IMR-90 (cell line): ENCODE data around the gene SAXO1. TPM values are rescaled to one million over a fixed set of nuclear protein-coding genes. Genes with fewer than 3 reads are reported as not detected.

ENCODE experiments used
- ATAC-seq: fragments of 200-7000 bp; cut with Tn5 transposase; 2 replicates; pipeline ENCODE4 v1.9.1; 2020; ENCODE audit warnings: low read depth, mild to moderate bottlenecking, moderate library complexity
- BruUV-seq: library from RNA; stranded (reverse); fragments of 400-500 nt; replicated peaks from 2 replicates; lab custom pipeline; 2021; lab: Mats Ljungman, UMichigan
- CTCF ChIA-PET: fragments of 300-600 bp; formaldehyde crosslinking; extraction: SDS; loops from one replicate; lab custom pipeline; 2021; ENCODE audit warnings: antibody characterized with exemption; lab: Yijun Ruan, JAX
- POLR2A ChIA-PET: fragments of 300-600 bp; sonication (Branson Sonifier 250); formaldehyde crosslinking; loops from one replicate; lab custom pipeline; 2022; ENCODE audit warnings: antibody characterized with exemption; ENCODE audit not compliant: unreplicated experiment; lab: Charles Lee
- DNase-seq: peaks from one replicate; pipeline ENCODE4 v3.0.0; 2013
- H2AFZ ChIP-seq: replicated peaks from 2 replicates; pipeline ENCODE3; 2013; ENCODE audit warnings: low read length, mild to moderate bottlenecking; ENCODE audit not compliant: poor library complexity
- H2AK5ac ChIP-seq: 2 replicates; pipeline ENCODE4 v1.6.1; 2013; ENCODE audit warnings: low read depth, low read length, inconsistent platforms
- H2AK9ac ChIP-seq: replicated peaks from 2 replicates; pipeline ENCODE3; 2013; ENCODE audit warnings: mild to moderate bottlenecking, low read depth, low read length, moderate library complexity; ENCODE audit not compliant: poor library complexity
- H2BK120ac ChIP-seq: 2 replicates; pipeline ENCODE4 v1.6.1; 2013; ENCODE audit warnings: low read depth, low read length, inconsistent platforms
- H2BK15ac ChIP-seq: 3 replicates; pipeline ENCODE4 v1.6.1; 2013; ENCODE audit warnings: low read depth, low read length, inconsistent platforms
- H2BK20ac ChIP-seq: 2 replicates; pipeline ENCODE4 v1.6.1; 2013; ENCODE audit warnings: low read depth, mild to moderate bottlenecking, inconsistent platforms, low read length, moderate library complexity
- H2BK5ac ChIP-seq: 2 replicates; pipeline ENCODE4 v1.6.1; 2013; ENCODE audit warnings: mild to moderate bottlenecking, low read depth, low read length, inconsistent platforms; ENCODE audit not compliant: poor library complexity, severe bottlenecking
- H3K14ac ChIP-seq: replicated peaks from 2 replicates; pipeline ENCODE4 v1.6.1; 2013; ENCODE audit warnings: low read depth, low read length, inconsistent platforms
- H3K18ac ChIP-seq: 2 replicates; pipeline ENCODE4 v1.6.1; 2013; ENCODE audit warnings: low read depth, low read length, control low read depth
- H3K23ac ChIP-seq: 2 replicates; pipeline ENCODE4 v1.6.1; 2013; ENCODE audit warnings: low read depth, low read length, inconsistent platforms
- H3K27ac ChIP-seq: 2 replicates; pipeline ENCODE4 v1.5.1; 2013; ENCODE audit warnings: mild to moderate bottlenecking, control low read depth, low read length; ENCODE audit not compliant: insufficient read depth
- H3K27me3 ChIP-seq: 2 replicates; pipeline ENCODE4 v1.6.1; 2013; ENCODE audit warnings: low read length; ENCODE audit not compliant: control insufficient read depth, insufficient read depth
- H3K36me3 ChIP-seq: 2 replicates; pipeline ENCODE4 v1.6.1; 2013; ENCODE audit warnings: low read length, mixed read lengths; ENCODE audit not compliant: control insufficient read depth, insufficient read depth
- H3K4ac ChIP-seq: 2 replicates; pipeline ENCODE4 v1.6.1; 2013; ENCODE audit warnings: low read depth, low read length, inconsistent platforms
- H3K4me1 ChIP-seq: 2 replicates; pipeline ENCODE4 v1.6.1; 2013; ENCODE audit warnings: low read length, mixed read lengths; ENCODE audit not compliant: control insufficient read depth, insufficient read depth
- H3K4me2 ChIP-seq: 2 replicates; pipeline ENCODE4 v1.6.1; 2013; ENCODE audit warnings: low read depth, mild to moderate bottlenecking, control low read depth, low read length, moderate library complexity
- H3K4me3 ChIP-seq: 2 replicates; pipeline ENCODE4 v1.5.1; 2013; ENCODE audit warnings: low read depth, mild to moderate bottlenecking, control low read depth, low read length, moderate library complexity; ENCODE audit not compliant: insufficient read depth
- H3K56ac ChIP-seq: 2 replicates; pipeline ENCODE4 v1.6.1; 2013; ENCODE audit warnings: low read length, inconsistent platforms; ENCODE audit not compliant: insufficient read depth; ENCODE audit errors: extremely low read depth
- H3K79me1 ChIP-seq, 2 experiments: 2 replicates each; pipeline ENCODE4 v1.6.1; 2013; ENCODE audit warnings: low read length in 2 of 2, inconsistent platforms in 1 of 2, low read depth in 1 of 2
- H3K9ac ChIP-seq: 2 replicates; pipeline ENCODE4 v1.6.1; 2013; ENCODE audit warnings: low read depth, low read length, control low read depth
- H3K9me1 ChIP-seq: 2 replicates; pipeline ENCODE4 v1.6.1; 2013; ENCODE audit warnings: low read length, inconsistent platforms; ENCODE audit not compliant: insufficient read depth
- H3K9me3 ChIP-seq: 2 replicates; pipeline ENCODE4 v1.6.1; 2013; ENCODE audit warnings: low read length; ENCODE audit not compliant: control insufficient read depth, insufficient read depth
- H4K20me1 ChIP-seq: 2 replicates; pipeline ENCODE4 v1.6.1; 2013; ENCODE audit warnings: low read length, inconsistent platforms; ENCODE audit not compliant: insufficient read depth
- H4K5ac ChIP-seq: 2 replicates; pipeline ENCODE4 v1.6.1; 2013; ENCODE audit warnings: mild to moderate bottlenecking, low read depth, low read length, control low read depth
- H4K8ac ChIP-seq, 2 experiments: 2 replicates each; pipeline ENCODE4 v1.6.1; 2013; ENCODE audit warnings: low read depth in 2 of 2, low read length in 2 of 2, control low read depth in 1 of 2, inconsistent platforms in 1 of 2
- H4K91ac ChIP-seq: 2 replicates; pipeline ENCODE4 v1.6.1; 2013; ENCODE audit warnings: low read depth, low read length, inconsistent platforms; ENCODE audit not compliant: insufficient read depth
- MAFK ChIP-seq: IDR thresholded peaks from 2 replicates; pipeline ENCODE4 v1.6.1; 2012; ENCODE audit warnings: low read depth, low read length, improper control_type of control experiment
- MAZ ChIP-seq: IDR thresholded peaks from 2 replicates; pipeline ENCODE4 v1.6.1; 2012; ENCODE audit warnings: low read depth, mild to moderate bottlenecking, low read length, improper control_type of control experiment, moderate library complexity, borderline replicate concordance
- NFE2L2 ChIP-seq: fragments of 150-350 bp; IDR thresholded peaks from 2 replicates; pipeline ENCODE4 v1.6.1; 2016; ENCODE audit warnings: low read depth, mild to moderate bottlenecking, low read length
- RAD21 ChIP-seq: IDR thresholded peaks from 2 replicates; pipeline ENCODE4 v1.6.1; 2012; ENCODE audit warnings: low read length, improper control_type of control experiment
- WGBS, 2 experiments: methylation state at CpG; one replicate each; pipeline versions ENCODE4 v1.1.5 to v1.1.7; 2013; ENCODE audit warnings: missing lambda C conversion rate in 2 of 2; ENCODE audit not compliant: insufficient read length in 1 of 2; ENCODE audit errors: extremely low coverage in 2 of 2; 5-methylcytosine and 5-hydroxymethylcytosine counted together
- dilution Hi-C: fragments of 300-500 bp; cut with HindIII; formaldehyde crosslinking; loops from one replicate; pipeline ENCODE4 v1.14.3; 2018; ENCODE audit warnings: low sequenced_read_pairs; ENCODE audit not compliant: unreplicated experiment
- in situ Hi-C: fragments of 300-500 bp; cut with MboI; formaldehyde crosslinking; loops from 3 replicates; pipeline ENCODE4 v1.14.3; 2019; ENCODE audit warnings: low sequenced_read_pairs, inconsistent platforms, mixed read lengths
- intact Hi-C: fragments of 100-400 bp; cut with micrococcal nuclease; formaldehyde crosslinking; loops from 2 replicates; pipeline ENCODE4 v1.10.0; 2022
- polyA plus RNA-seq, 3 experiments: library from polyadenylated mRNA; depleted of rRNA; stranded (reverse); fragments of >200 nt; gene quantifications; 2 replicates each; pipeline ENCODE4 v1.2.3, GENCODE V29; 2012; ENCODE audit warnings: low replicate concordance in 1 of 3
- total RNA-seq: library from RNA; depleted of rRNA; stranded (reverse); fragments of >200 nt; gene quantifications from 2 replicates; pipeline ENCODE4 v1.2.3, GENCODE V29; 2012

SAXO1 gene
- total and polyA plus RNA-seq, 2 of the 4 experiments (the other 2 are of a cell fraction), result not detected

DNA sequence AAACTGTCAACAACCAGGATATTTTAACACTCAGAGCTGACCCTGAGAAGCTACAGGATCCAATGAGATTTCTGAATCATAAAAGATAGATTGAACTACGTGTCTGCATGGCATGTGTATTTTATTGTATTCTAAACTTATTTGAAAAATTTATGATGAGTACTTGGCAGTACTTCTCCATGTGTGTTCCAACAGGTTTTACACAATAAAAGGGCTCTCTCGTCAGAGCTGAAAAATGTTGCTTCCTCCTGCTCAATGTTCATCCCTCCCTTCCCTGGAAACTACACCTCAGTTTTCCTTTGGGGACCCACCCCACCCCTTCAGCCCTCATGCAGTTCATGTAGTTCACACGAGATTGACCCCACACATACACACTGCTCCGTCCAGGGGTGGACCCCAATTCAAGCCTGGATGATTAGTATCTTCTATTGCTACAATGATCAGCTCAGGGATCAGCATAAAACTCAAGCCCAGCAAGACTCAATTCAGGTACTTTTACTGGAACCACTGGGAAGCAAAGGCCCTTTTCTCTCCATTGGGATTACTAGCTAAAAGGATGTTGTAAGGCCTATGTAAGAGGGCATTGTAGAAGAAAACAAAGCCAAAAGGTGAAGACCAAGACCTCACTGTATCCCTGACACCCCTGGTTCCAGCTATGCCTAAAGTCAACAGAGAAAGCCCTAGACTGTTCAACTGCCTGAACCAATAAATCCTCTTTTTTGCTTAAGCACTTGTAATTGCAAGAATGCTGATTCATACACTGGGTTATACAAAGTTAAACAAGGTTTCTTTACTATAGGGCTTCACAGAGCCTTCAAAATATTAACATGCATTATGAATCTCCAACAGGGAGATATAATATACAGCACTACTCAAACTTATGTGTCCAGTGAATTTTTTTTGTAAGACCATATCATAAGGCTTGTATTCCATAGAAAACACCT, 112.6 kb downstream of the SAXO1 start:
- peak; percentile 52; the same call in 1 of the 2 replicates for TF ChIP-seq NFE2L2
- TF ChIP-seq MAFK, result 0 out of 2 replicates have a peak, but pooled peaks have one; percentile 31
- TF ChIP-seq RAD21, result no peak
- TF ChIP-seq MAZ, result no peak
- Histone ChIP-seq H2BK20ac (no peak overlapping the region), H2AK5ac (no peak overlapping the region), H3K4me2 (no peak overlapping the region; the same call in 1 of the 2 replicates), H3K27ac (no peak overlapping the region; the same call in 1 of the 2 replicates), H3K23ac (no peak overlapping the region), H2BK5ac (no peak overlapping the region), H3K4me1 (peaks cover 6% of the 10 kb centered on the region), H4K8ac (no peak overlapping the region), H3K9ac (no peak overlapping the region), H3K18ac (peak overlapping the region; percentile 83), H2BK15ac (no peak overlapping the region), H3K9me3 (no peaks in the 10 kb centered on the region), H3K4me3 (no peak overlapping the region), H3K4ac (no peak overlapping the region), H4K20me1 (no peaks in the 10 kb centered on the region), H4K91ac (no peak overlapping the region), H3K14ac (no peak overlapping the region), H2AK9ac (no peak overlapping the region), H3K27me3 (peaks cover 4% of the 10 kb centered on the region; the same call in 1 of the 2 replicates), H3K79me1 (no peaks in the 10 kb centered on the region), H3K36me3 (no peaks in the 10 kb centered on the region), H4K5ac (peak overlapping the region; percentile 67; the same call in 1 of the 2 replicates), H2AFZ (no peak overlapping the region), H2BK120ac (no peak overlapping the region), H3K9me1 (no peaks in the 10 kb centered on the region), H3K56ac (no peak overlapping the region)
- BruUV-seq, result no TSS peak
- intact Hi-C loops, result no loop called here
- WGBS, 2 experiments, result no CpG with 5 or more reads among the region's 4 CpGs
- dilution Hi-C loops, result no loop called here
- in situ Hi-C loops, result no loop called here
- DNase-seq (peak; percentile 45), ATAC-seq (peak; percentile 90)
- POLR2A ChIA-PET, result no interaction called here
- CTCF ChIA-PET, result no interaction called here
